ENCODE data around the gene NACC1. TPM values are rescaled to one million over a fixed set of nuclear protein-coding genes. Genes with fewer than 3 reads are reported as not detected.

NACC1 gene
- total and polyA plus RNA-seq, 2 of the 13 experiments (the other 11 are each of a cell fraction or from before 2014, with no cell fraction given), result 31.8 to 42.3 TPM

GRCh38 chr19:13116282-13117175 is 1.5 kb upstream of the NACC1 start, which contains the start of gene TRMT1 (continued):
- no peak for TF ChIP-seq ZNF367 (CRISPR knock-in tag; IDR thresholded peaks at IDR 0.05; ENCODE audit: borderline replicate concordance)
- peak; percentile 100 for TF ChIP-seq GATAD1 (CRISPR knock-in tag; IDR thresholded peaks at IDR 0.05)
- peak; percentile 83; the same call in 1 of the 2 replicates for TF ChIP-seq ZNF232 (CRISPR knock-in tag; IDR thresholded peaks at IDR 0.05; ENCODE audit: borderline replicate concordance)
- 0 out of 2 replicates have a peak, but pooled peaks have one; percentile 60 for TF ChIP-seq HINFP (CRISPR knock-in tag; IDR thresholded peaks at IDR 0.05; ENCODE audit: low read depth)
- no peak for TF ChIP-seq BCLAF1 (IDR thresholded peaks at IDR 0.05)
- no peak for TF ChIP-seq ZNF724P (CRISPR knock-in tag; IDR thresholded peaks at IDR 0.05; ENCODE audit: borderline replicate concordance)
- TF ChIP-seq KLF9 (CRISPR knock-in tag; IDR thresholded peaks at IDR 0.05; ENCODE audit: low read depth), result no peak
- no peak for TF ChIP-seq E2F2 (CRISPR knock-in tag; IDR thresholded peaks at IDR 0.05; ENCODE audit: borderline replicate concordance)
- peak; percentile 47 for TF ChIP-seq FOSL2 (CRISPR knock-in tag; IDR thresholded peaks at IDR 0.05)
- TF ChIP-seq ZNF878 (CRISPR knock-in tag; IDR thresholded peaks at IDR 0.05), result no peak
- TF ChIP-seq ZBTB1 (CRISPR knock-in tag; IDR thresholded peaks at IDR 0.05; ENCODE audit: borderline replicate concordance), result no peak
- no peak for TF ChIP-seq ZNF446 (CRISPR knock-in tag; IDR thresholded peaks at IDR 0.05)
- 0 out of 4 replicates have a peak, but pooled peaks of 1 of the 2 experiments have one; percentile 20 for TF ChIP-seq ATF4 (CRISPR knock-in tag; IDR thresholded peaks at IDR 0.05)
- peak; percentile 86 for TF ChIP-seq STAT6 (CRISPR knock-in tag; IDR thresholded peaks at IDR 0.05; ENCODE audit: borderline replicate concordance)
- no peak for TF ChIP-seq DBP (CRISPR knock-in tag; IDR thresholded peaks at IDR 0.05; ENCODE audit: not compliant biosample characterization)
- TF ChIP-seq NFE2L1 (CRISPR knock-in tag; IDR thresholded peaks at IDR 0.05; ENCODE audit: borderline replicate concordance), result no peak; the same call in 1 of the 2 replicates
- TF ChIP-seq ESRRA (CRISPR knock-in tag; IDR thresholded peaks at IDR 0.05; ENCODE audit: low read depth), result no peak; the same call in 1 of the 2 replicates

All from HepG2 (cell line).